Stimulated activated effector memory CD8-positive, alpha-beta T cell treated with anti-CD3 and anti-CD28 coated beads, Interleukin-12 subunit alpha, Interleukin-12 subunit beta, amount 100 ng/mL, for 72 hours (primary cell): ENCODE results near the gene CRYZL1.

Experiments used
- ATAC-seq: fragments of 150-1000 bp; cut with Tn5 transposase; 2 replicates; pipeline ENCODE4 v1.10.0; 2021
- DNase-seq, 2 donors: peaks; one replicate each; pipeline ENCODE4 v3.0.0; 2021 to 2022; ENCODE audit warnings: low spot score in 2 of 2
- H3K27ac Mint-ChIP-seq: one replicate; pipeline ENCODE4 v1.8.0; 2022; ENCODE audit warnings: mild to moderate bottlenecking, mixed read lengths
- H3K36me3 Mint-ChIP-seq: one replicate; pipeline ENCODE4 v1.8.0; 2022; ENCODE audit warnings: mild to moderate bottlenecking, mixed read lengths
- H3K4me1 Mint-ChIP-seq: one replicate; pipeline ENCODE4 v1.8.0; 2022; ENCODE audit warnings: mixed read lengths
- H3K4me3 Mint-ChIP-seq: one replicate; pipeline ENCODE4 v1.8.0; 2022; ENCODE audit warnings: mild to moderate bottlenecking, mixed read lengths
- H3K9me3 Mint-ChIP-seq: one replicate; pipeline ENCODE4 v1.8.0; 2022; ENCODE audit warnings: mixed read lengths

The CRYZL1 gene

DNA sequence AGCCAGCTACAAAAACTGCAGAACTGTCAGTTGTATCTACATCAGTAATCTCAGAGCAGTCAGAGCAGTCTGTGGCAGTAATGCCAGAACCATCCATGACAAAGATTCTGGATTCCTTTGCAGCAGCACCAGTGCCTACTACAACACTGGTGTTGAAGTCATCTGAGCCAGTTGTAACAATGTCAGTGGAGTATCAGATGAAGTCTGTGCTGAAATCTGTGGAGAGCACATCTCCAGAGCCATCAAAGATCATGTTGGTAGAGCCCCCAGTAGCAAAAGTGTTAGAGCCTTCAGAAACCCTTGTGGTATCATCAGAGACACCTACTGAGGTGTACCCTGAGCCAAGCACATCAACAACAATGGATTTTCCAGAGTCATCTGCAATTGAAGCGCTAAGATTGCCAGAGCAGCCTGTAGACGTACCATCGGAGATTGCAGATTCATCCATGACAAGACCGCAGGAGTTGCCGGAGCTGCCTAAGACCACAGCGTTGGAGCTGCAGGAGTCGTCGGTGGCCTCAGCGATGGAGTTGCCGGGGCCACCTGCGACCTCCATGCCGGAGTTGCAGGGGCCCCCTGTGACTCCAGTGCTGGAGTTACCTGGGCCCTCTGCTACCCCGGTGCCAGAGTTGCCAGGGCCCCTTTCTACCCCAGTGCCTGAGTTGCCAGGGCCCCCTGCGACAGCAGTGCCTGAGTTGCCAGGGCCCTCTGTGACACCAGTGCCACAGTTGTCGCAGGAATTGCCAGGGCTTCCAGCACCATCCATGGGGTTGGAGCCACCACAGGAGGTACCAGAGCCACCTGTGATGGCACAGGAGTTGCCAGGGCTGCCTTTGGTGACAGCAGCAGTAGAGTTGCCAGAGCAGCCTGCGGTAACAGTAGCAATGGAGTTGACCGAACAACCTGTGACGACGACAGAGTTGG, 91.4 kb downstream of the CRYZL1 start:
- no peak overlapping the region for H3K4me3 Mint-ChIP-seq
- peaks cover 97% of the 10 kb centered on the region for H3K36me3 Mint-ChIP-seq
- ATAC-seq (no peak), DNase-seq (no peak)
- peaks cover 37% of the 10 kb centered on the region for H3K4me1 Mint-ChIP-seq
- H3K9me3 Mint-ChIP-seq: no peaks in the 10 kb centered on the region
- no peak overlapping the region for H3K27ac Mint-ChIP-seq

DNA sequence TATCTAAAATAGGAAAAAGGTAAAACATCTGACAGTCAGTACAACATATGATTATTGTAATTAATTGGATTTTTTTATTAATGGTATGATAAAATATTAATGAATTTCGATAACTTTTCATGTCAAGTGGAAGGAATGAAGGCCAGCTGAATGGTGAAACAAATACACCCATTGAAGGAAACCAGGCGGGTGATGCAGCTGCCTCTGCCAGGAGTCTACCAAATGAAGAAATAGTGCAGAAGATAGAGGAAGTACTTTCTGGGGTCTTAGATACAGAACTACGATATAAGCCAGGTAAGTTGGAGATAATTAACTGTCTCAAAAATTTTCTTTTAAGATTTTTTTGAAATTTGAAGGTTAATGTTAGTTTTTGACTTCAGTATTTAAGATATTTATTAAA, 95.5 kb downstream of the CRYZL1 start:
- Mint-ChIP-seq H3K4me1 (peaks cover 33% of the 10 kb centered on the region), H3K36me3 (peaks cover 83% of the 10 kb centered on the region), H3K9me3 (no peaks in the 10 kb centered on the region), H3K4me3 (peak overlapping the region; percentile 90), H3K27ac (peak overlapping the region; percentile 8)
- ATAC-seq (no peak), DNase-seq (no peak)

- peaks cover 38% of the 10 kb centered on the region for H3K4me1 Mint-ChIP-seq
- peak overlapping the region; percentile 99 for H3K27ac Mint-ChIP-seq
- peak overlapping the region; percentile 90 for H3K4me3 Mint-ChIP-seq
- H3K9me3 Mint-ChIP-seq: no peaks in the 10 kb centered on the region
- H3K36me3 Mint-ChIP-seq: peaks cover 83% of the 10 kb centered on the region
- DNase-seq (no peak), ATAC-seq (no peak)
Measured at GRCh38 chr21:33544451-33545195, 96.9 kb downstream of the CRYZL1 start.

DNA sequence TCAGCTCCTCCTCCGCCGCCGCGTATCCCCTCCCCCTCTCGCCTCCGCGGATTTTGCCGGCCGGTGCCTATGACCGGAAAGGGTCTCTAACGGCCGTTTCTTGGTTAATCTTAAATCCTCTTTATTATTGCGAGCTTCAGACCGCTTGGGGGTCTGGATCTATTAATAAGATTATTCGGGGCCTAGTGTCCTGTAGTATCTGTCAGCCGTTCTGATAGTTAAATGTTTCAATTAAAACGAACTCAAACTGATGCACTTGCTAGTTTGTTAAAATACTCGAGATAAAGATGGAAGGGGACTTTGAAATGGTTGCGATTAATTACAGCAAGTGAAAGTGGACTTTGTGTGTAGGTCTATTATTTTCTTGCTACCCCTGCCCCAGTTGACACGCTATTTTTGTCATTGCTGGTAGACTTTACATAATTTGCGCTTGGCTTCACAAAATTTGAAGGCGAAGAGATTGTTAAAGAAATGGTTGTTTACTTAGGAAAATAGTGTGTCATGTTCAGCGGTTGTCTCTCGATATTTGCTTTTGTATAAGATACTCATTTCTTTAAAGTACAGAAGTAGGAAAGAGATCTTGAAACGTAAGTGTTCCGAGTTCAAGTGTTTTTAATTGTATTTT, 97.9 kb downstream of the CRYZL1 start:
- Mint-ChIP-seq H3K4me3 (peak overlapping the region; percentile 90), H3K4me1 (peaks cover 32% of the 10 kb centered on the region), H3K36me3 (peaks cover 83% of the 10 kb centered on the region), H3K9me3 (no peaks in the 10 kb centered on the region), H3K27ac (peak overlapping the region; percentile 99)
- no peak for ATAC-seq
- DNase-seq: peak in 1 of 2 donors; percentile 71

DNA sequence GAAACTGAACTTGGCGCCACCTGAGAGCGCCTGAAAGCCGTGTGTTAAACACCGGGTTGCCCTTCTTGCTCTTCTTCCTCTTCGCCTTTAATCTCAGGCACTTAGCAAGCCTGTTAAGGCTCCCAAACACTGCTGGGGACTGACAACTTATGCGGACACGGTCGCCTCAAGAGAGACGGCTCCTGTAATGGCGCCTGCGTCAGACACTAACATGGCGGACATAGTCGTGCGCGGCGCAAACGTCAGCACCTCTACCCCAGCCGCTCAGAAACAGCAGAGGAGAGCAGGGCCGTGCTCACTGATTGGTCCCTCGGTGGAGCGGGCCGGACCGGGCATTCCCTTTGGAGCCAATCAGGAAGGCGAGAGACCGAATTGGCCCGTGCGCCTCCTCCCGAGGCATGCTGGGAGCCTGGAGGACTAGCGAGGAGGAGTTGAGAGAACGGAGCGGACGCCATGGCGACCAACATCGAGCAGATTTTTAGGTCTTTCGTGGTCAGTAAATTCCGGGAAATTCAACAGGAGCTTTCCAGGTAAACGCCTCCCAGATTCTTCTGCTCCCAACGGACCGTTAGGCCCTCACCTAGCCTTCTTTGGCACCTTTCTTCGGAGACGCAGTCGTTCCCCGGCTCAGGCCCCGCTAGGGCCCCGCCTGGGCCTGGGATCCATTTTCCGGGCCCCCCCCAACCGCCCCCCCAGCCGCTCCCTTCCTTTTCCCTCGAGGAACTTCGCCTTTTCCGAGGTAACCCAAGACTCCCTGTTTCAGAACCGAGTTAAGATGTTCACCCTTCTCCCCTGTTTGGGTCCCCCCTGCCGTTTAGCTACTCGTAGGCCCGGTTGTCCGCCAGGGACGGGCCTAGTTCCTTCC, 98.7 kb downstream of the CRYZL1 start, which contains the start of gene SON:
Gene SON (plus strand): TSS at position 399 of the 865 bp plus-strand sequence. CDS start 55 bp downstream, at position 454.
- DNase-seq: peak; percentile 83 to 97
- Mint-ChIP-seq H3K36me3 (peaks cover 83% of the 10 kb centered on the region), H3K9me3 (no peaks in the 10 kb centered on the region), H3K27ac (peak within 1 kb of the TSS; percentile 99), H3K4me1 (peaks cover 32% of the 10 kb centered on the region), H3K4me3 (peak within 1 kb of the TSS; percentile 90)
- peak; percentile 97 for ATAC-seq

GRCh38 chr21:33541756-33542639, 99.5 kb downstream of the CRYZL1 start, which contains the start of gene GART:
Gene GART (minus strand): TSS chr21:33542117. CDS start chr21:33539315, 2,802 bp downstream.
- Mint-ChIP-seq H3K4me3 (peak within 1 kb of the TSS; percentile 90), H3K4me1 (peaks cover 39% of the 10 kb centered on the region), H3K27ac (peak within 1 kb of the TSS; percentile 99), H3K36me3 (peaks cover 83% of the 10 kb centered on the region), H3K9me3 (no peaks in the 10 kb centered on the region)
- ATAC-seq (peak; percentile 79), DNase-seq (peak; percentile 76 to 91)

GRCh38 chr21:33541105-33541711, 100.3 kb downstream of the CRYZL1 start:
- ATAC-seq (no peak), DNase-seq (peak in 1 of 2 donors; percentile 68)
- Mint-ChIP-seq H3K4me1 (peaks cover 38% of the 10 kb centered on the region), H3K36me3 (peaks cover 83% of the 10 kb centered on the region), H3K4me3 (peak overlapping the region; percentile 90), H3K9me3 (no peaks in the 10 kb centered on the region), H3K27ac (peak overlapping the region; percentile 99)

DNA sequence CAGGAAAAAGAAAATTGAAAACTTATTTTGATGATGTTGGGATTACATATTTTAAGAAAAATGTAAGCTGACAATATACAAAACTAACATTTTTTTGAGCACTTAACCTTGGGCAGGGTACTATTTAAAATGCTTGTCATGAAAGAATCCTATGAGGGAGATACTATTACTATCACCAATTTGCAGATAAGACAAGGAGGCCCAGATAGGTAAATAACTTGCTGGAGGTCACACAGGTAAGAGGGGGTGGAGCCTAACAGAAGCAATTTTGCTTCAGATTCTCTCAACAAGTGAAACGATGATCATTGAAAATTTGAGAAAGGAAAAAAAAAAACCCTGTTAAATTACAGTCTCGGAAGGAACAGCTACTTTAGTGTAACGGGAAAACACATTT, 100.8 kb downstream of the CRYZL1 start:
- Mint-ChIP-seq H3K4me3 (peak overlapping the region; percentile 90), H3K4me1 (peaks cover 34% of the 10 kb centered on the region), H3K36me3 (peaks cover 83% of the 10 kb centered on the region), H3K9me3 (no peaks in the 10 kb centered on the region), H3K27ac (peak overlapping the region; percentile 99)
- no peak for DNase-seq
- no peak for ATAC-seq

DNA sequence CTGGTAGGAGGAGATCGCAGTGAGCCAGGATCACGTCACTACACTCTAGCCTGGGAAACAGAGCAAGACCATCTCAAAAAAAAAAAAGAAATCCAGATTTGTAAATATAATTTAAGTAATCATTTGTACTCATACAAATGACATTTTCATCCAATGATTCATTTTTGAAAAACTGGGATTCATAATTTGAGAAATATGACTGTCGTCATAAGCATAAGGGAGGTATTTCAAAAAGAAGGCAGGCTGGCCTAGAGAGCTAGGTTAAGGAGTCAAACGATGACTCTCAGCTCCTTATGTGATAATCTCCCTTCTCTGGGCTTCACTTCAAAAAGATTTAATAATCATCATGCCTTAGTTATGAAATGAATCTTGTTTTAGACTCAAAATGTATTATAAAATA, 101.9 kb downstream of the CRYZL1 start:
- Mint-ChIP-seq H3K36me3 (peaks cover 90% of the 10 kb centered on the region), H3K4me1 (peaks cover 31% of the 10 kb centered on the region), H3K27ac (no peak overlapping the region), H3K9me3 (no peaks in the 10 kb centered on the region), H3K4me3 (no peak overlapping the region)
- ATAC-seq: no peak
- DNase-seq: no peak
